ENCODE data around the gene CLDN2.
"Not testable (repeated sequence)": the region's sequence is repeated elsewhere in the genome, so short reads cannot be mapped to it uniquely, and the experiment has no call there.

The CLDN2 gene

DNA sequence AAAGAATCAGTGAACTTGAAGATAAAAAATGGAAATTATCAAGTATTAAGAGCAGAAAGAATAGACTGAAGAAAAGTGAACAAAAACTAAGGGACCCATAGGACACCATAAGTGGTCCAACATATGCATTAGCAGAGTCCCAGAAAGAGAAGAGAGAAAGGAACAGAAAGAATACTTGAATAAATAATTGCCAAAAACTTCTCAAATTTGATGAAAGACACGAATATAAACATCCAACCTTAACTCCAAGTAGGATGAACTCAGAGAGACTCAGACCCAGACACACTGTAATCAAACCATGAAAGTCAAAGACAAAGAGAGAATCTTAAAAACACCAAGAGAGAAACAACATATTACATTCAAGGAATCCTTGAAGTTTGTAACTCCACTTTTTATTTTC, 44.1 kb downstream of the CLDN2 start:
- DNase-seq, result no peak

DNA sequence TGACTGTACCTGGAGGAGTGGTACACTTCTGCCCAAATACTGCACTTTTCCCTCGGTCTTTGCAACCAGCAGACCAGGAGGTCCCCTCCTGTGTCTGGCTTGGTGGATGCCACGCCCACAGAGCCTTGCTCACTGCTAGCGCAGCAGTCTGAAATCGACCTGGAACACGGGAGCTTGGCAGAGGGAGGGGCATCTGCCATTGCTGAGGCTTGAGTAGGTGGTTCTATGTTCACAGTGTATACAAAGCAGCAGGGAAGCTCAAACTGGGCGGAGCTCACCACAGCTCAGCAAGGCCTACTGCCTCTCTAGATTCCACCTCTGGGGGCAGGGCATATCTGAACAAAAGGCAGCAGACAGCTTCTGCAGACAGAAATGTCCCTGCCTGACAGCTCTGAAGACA, 46.3 kb downstream of the CLDN2 start:
- not testable (repeated sequence) for DNase-seq

DNA sequence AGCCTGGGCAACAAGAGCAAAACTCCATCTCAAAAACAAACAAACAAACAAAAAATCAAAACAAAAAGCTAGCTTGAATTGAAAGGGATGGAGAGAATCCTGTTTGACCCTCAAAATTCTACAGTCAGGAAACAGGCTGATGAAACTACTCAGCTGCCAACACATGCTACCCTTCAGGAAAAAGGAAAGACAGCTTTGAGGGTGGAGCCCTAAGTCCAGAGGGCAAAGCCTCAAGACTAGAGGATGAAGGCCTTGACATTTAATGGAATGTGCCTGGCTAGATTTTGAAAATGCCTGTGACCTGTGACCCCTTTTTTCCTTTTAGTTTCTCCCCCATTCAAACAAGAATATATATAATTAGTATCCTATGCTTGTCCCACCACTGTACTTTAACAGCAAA, 52.7 kb downstream of the CLDN2 start:
- no peak for DNase-seq

DNA sequence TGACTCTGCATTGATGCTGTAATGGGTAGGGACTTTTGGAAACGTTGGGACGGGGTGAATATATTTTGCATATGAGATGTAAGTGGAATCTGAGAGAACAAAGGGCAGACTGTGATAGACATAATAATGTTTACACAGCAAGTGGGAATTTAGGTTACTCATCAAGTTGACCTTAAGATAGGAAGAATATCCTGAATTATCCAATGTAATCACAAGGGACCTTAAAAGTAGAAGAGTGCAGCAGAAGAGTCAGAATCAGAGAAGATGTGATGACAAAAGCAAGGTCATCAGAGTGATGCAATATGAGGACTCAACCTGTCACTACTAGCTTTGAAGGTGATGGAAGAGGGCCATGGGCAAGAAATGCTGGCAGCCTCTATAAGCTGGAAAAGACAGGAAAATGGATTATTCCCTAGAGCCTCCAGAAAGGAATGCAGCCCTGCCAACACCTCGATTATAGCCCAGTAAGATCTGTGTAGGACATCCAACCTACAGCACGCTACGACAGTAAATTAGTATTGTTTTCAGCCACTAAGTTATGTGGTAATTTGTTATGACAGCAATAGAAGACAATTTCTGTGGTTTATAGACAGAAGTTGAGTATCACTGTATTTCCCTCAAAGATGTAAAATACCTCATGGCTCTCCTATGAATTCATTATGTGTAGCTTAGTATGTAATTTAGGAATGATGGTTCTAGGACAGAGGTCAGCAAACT, 53.4 kb downstream of the CLDN2 start:
- DNase-seq, result no peak

DNA sequence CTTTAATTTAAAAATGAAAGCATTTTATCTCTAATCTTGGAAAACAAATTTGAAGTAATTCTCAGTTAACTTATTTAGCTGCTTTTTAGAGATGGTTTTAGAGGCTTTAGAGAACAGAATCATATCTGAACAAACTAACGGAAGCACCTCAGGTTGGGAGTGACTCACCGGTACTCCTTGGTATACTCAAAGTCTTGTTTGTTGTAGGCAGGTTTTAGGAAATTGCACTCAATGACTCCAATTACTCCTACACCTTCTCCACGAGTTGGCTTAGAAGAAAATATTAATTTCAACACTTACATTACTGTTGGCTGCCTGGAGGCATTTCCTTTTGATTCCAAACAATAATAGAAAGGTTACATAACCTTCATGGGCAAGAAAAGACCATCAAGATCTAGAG, 56.2 kb downstream of the CLDN2 start:
- DNase-seq, result no peak
